SH-SY5Y (cell line): ENCODE measurements around the gene BRME1.

Source experiments
- GATA2 ChIP-seq: IDR thresholded peaks from 2 replicates; pipeline ENCODE4 v1.6.1; 2011; ENCODE audit warnings: mild to moderate bottlenecking, low read depth, low read length
- GATA3 ChIP-seq: IDR thresholded peaks from 2 replicates; pipeline ENCODE4 v1.6.1; 2011; ENCODE audit warnings: low read depth, mild to moderate bottlenecking, low read length, moderate library complexity

BRME1 gene

DNA sequence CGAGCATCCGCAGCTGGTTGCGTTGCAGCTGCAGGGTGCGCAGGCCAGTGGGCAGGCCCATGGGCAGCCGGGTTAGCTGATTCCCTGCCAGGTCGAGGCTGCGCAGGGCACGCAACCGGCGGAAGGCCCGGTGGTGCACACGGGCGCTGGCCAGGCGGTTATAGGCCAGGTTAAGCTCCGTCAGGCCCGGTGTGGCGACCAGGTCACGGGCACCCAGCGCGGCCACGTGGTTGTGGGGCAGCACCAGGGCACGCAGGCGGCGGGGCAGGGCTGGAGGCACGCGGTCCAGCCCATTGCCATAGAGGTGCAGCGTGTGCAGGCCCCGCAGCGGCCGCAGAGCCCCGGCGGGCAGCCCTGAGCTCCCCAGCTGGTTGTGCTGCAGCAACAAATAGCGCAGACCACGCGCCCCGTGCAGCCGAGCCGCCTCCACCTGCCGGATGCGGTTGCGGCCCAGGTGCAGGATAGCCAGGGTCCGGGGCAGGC, 27.0 kb upstream of the BRME1 start:
- no peak for TF ChIP-seq GATA2
- TF ChIP-seq GATA3, result no peak

DNA sequence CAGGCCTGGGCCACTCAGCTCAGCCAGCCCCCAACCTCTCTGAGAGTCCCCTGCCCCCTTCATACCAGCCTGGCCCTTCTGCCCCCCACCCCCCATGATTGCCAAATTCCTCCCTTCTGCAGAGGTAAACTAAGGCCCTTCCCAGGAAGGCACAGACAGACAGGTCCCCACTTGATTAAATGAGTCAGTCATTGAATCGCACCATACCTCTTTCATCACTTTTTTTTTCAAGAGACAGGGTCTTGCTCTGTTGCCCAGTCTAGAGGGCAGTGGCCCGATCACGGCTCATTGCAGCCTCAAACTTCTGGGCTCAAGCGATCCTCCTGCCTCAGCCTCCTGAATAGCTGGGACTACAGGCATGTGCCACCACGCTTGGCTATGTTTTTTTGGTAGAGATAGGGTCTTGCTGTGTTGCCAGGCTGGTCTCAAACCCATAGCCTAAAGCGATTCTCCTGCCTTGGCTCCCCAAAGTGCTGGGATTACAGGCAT, 26.3 kb upstream of the BRME1 start:
- TF ChIP-seq GATA3, result no peak
- TF ChIP-seq GATA2, result no peak

DNA sequence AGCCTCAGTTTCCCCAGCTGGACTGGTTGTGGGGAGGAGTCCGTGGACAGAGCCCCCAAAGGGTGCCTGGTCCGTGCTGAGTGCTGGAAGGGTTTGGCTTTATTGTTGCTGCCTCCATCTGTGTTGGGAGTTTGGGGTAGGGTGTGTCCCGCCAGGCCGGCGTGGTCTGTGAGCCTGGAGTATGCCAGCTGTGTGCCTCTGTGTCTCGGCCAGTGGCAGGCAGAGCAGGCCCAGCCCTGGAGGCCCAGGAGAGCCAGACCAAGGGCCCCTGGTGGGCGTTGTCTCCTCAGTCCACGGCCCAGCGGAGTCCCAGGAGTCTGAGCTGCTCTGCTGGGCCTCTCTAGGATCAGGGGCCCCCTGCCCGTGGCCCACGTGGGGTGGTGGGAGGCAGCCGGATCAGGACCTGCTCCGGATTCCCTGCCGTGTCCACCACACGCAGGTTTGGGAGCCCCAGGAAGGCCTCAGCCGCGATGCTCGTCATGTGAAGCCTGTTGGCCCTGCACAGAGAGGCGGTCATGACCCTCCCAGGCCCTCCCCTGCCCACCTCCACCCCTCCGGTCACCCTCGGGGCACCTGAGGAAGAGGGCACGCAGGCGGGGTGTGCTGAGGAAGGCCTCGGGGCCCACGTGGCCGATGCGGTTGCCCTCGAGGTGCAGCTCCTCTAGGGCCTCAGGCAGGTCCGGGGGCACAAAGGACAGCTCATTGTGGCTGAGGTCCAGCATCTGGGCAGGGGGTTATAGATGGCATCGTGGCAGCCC, 25.7 kb upstream of the BRME1 start:
- no peak for TF ChIP-seq GATA3
- no peak for TF ChIP-seq GATA2

DNA sequence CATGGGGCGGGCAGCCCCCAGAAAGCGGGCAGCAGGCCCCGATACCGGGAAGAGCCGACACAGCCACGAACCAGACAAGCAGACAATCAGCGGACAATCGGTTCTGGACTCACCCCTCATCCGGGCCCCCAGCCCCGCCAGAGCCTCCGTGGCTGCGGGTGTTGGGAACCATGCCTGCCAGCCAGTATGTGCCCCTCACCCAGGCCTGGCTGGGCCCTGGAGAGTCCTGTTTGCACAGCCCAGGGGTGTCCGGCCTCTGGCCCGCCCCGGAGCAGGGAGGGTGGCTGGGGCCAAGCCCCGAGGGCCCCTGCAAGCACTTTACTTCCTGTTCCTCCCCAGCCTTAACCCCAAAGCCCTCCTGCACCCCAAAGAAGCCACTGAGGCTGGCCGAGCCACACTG, 24.5 kb upstream of the BRME1 start:
- TF ChIP-seq GATA2, result no peak
- TF ChIP-seq GATA3, result no peak

DNA sequence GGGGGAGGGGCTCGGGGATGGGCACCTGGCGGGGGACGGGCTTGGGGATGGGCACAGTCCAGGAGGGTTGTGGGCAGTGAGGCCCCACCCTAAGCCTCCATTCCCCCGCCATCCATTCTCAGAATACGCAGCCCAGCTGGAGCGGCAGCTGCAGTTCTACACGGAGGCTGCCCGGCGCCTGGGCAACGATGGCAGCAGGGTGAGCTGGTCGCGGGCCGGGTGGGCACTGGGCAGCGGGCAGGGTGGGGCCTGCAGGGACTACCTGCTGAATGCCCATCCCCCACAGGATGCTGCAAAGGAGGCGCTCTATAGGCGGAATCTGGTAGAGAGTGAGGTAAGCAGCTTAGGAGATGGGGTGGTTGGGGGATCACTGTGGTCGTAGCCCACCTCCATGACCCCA, 24.0 kb upstream of the BRME1 start:
- TF ChIP-seq GATA3 (no peak), GATA2 (no peak)

DNA sequence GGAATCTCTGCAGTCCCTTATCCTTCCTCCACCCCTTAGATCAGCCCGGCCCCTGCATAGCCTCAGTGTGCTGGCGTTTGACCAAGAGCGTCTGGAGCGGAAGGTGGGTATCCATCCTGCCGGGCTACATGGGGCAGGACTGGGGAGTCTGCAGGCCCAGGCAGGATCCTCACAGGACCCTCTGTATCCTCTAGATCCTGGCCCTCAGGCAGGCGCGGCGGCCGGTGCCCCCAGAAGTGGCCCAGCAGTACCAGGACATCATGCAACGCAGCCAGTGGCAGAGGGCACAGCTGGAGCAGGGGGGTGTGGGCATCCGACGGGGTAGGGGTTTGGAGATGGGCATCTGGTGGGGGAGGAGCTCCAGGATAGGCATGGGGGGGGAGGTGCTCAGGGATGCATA, 23.4 kb upstream of the BRME1 start:
- TF ChIP-seq GATA2 (no peak), GATA3 (no peak)

DNA sequence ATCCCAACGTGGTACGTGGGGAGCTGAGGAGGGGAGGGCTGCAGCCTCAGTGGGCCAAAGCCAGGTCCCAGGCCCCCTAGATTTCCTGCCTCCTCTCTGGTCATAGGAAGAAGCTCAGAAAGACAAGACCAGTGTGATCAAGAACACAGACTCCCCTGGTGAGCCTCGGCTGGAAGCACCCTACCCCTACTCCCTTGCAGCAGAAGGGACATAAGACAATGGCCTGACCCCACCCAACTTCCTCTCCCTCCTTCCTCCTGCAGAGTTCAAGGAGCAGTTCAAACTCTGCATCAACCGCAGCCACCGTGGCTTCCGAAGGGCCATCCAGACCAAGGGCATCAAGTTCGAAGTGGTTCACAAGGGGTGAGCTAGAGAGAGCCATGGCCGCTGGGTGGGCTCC, 20.8 kb upstream of the BRME1 start:
- TF ChIP-seq GATA2, result no peak
- TF ChIP-seq GATA3, result no peak

DNA sequence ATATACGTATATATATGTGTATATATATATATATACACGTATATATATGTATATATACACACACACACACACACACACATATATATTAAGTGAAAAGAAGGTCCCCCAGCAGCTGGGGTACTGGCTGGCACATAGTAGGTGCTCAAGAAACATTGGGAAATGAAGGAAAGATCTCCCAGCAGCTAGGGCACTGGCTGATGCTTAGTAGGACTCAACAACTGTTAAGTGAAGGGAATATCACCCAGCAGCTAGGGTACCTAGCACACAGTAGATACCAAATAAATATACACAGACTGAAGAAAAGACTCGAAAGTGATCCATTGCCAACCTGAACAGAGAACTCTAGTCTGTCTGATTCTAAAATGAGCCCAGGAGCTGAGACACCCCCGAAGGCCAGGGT, 20.1 kb upstream of the BRME1 start:
- TF ChIP-seq GATA3, result no peak
- no peak for TF ChIP-seq GATA2

DNA sequence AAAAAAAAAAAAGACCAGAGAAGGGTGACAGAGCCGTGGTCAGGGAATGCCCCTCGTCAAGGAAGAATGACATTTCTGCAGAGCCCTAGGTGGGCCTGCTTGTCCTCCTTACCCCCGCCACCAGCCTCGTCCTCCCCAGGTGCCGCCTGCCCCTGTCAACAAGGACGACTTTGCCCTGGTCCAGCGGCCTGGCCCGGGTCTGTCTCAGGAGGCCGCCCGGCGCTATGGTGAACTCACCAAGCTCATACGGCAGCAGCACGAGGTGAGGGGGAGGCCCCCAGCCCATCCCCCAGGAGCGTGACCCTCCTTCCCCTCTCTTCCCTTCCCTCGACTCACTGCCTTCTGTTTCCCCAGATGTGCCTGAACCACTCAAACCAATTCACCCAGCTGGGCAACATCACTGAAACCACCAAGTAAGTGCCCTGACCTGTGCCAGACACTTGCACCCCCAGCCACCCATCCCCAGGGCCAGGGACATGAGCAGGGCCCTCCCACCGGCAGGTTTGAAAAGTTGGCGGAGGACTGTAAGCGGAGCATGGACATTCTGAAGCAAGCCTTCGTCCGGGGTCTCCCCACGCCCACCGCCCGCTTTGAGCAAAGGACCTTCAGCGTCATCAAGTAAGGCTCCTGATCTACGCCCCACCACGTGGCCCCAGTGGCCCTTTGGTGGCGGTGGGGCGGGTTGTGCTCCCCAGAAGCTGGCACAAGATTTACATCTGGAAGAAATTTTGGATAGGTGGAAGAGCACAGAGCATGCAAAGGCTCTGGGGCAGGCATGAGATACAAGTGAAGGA, 17.5 kb upstream of the BRME1 start:
- TF ChIP-seq GATA3 (no peak), GATA2 (no peak)

DNA sequence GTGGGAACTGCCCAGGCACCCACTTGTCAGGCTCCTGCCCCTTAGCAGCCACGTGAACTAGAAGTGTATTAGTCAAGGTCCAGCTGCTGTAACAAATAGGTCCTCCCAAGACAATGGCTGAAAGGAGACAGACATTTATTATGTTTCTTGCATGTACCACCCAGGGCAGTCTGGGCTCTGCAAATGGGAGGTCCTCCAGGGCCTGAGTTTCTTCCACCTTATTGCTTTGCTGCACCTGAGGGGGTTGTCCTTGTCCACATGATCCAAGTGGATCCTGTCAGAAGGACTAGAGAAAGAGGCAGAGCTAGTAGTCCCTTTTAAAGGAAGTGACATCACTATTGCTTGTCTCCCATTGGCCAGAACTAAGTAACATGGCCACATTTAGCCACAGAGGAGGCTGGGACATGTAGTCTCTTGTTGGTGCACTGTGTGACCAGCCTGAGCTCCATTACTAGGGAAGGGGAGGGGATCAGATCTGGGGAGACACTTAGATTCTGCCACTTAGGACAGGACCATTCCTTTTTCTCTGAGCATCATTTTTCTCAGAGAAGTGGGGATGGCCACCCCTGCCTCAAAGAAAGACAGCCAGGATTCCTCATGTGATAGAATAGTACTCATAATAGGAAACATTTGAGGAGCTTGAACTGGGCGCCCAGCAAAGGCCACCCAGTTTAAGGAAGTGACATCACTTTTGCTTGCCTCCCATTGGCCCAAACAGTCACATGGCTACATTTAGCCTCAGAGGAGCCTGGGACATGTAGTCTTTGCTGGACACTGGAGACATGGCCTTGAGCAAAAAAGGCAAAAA, 15.2 kb upstream of the BRME1 start:
- TF ChIP-seq GATA2 (no peak), GATA3 (no peak)

DNA sequence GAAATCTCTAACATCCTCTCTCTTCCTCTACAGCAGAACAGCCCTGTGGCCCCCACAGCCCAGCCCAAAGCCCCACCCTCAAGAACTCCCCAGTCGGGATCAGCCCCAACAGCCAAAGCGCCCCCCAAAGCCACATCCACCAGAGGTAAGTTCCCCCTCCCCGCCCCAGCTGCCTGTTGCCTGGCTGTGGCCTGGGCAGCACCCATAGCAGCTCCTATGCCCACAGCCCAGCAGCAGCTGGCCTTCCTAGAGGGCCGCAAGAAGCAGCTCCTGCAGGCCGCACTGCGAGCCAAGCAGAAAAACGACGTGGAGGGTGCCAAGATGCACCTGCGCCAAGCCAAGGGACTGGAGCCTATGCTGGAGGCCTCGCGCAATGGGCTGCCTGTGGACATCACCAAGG, 14.6 kb upstream of the BRME1 start:
- TF ChIP-seq GATA3 (no peak), GATA2 (no peak)

DNA sequence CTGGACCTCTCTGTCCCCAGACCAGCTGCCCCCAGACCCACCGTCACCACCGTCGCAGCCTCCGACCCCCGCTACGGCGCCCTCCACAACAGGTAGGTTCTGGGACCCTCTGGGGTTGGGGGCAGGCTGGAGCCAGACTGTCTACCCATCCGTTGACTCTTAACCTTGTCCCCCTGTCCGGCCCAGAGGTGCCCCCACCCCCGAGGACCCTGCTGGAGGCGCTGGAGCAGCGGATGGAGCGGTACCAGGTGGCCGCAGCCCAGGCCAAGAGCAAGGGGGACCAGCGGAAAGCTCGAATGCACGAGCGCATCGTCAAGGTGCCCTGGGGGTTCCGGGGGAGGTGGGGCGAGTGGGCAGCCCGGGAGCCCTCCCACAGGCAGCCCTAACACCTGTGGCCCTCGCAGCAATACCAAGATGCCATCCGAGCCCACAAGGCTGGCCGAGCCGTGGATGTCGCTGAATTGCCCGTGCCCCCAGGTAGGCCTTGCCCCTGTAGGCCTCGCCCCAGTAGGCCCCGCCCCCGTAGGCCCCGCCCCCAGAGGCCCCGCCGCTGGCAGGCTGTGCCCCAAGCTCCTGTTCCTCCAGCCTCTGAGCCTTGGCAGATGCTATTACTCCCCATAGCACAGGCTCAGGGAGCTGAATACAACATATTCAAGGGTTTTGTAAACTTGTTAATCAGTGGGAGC, 13.0 kb upstream of the BRME1 start:
- no peak for TF ChIP-seq GATA2
- no peak for TF ChIP-seq GATA3

DNA sequence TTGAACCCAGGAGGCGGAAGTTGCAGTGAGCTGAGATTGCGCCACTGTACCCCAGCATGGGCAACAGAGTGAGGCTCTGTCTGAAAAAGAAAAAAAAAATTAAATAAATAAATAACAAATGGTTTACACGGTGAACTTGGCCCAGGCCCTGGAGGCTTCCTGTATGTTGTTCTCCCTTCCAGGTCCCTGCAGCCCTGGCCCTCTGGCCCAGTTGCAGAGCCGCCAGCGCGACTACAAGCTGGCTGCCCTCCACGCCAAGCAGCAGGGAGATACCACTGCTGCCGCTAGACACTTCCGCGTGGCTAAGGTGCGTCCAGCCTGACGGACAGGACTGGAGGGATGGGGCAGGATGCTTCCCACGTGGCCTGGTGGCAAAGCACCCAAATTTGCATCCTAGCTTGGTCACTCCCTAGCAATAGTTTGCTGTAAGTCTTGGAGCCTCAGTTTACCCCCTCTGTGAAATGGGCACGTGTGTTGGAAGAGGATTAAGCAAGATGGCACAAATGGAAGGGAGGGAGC, 12.0 kb upstream of the BRME1 start:
- TF ChIP-seq GATA3 (no peak), GATA2 (no peak)
